ENCODE data around the gene TNFRSF25.

The TNFRSF25 gene

GRCh38 chr1:6501279-6501813 is 35.4 kb upstream of the TNFRSF25 start:
- no peak overlapping the region for H3K27ac ChIP-seq (ENCODE audit: low read depth, low read length, severe bottlenecking)
- H3K9me3 ChIP-seq (ENCODE audit: control insufficient read depth, low read length), result no peaks in the 10 kb centered on the region
- H3K36me3 ChIP-seq (ENCODE audit: control insufficient read depth, insufficient read depth, low read length), result no peaks in the 10 kb centered on the region
- WGBS, 2 experiments (ENCODE audit: insufficient coverage in 2 of 2), result 90 to 94% methylated on average over 9 to 10 of the region's 10 CpGs
- H3K4me3 ChIP-seq (ENCODE audit: extremely low read depth, insufficient read depth, low read length, poor library complexity, severe bottlenecking), result no peak overlapping the region
- H3K4me1 ChIP-seq (ENCODE audit: control insufficient read depth, insufficient read depth, low read length, poor library complexity, severe bottlenecking), result peaks cover 10% of the 10 kb centered on the region

- 90 to 91% methylated on average over 23 to 26 of the region's 27 CpGs for WGBS, 2 experiments (ENCODE audit: insufficient coverage in 2 of 2)
- no peaks in the 10 kb centered on the region for H3K36me3 ChIP-seq (ENCODE audit: control insufficient read depth, insufficient read depth, low read length)
- H3K27ac ChIP-seq (ENCODE audit: low read depth, low read length, severe bottlenecking), result no peak overlapping the region
- H3K9me3 ChIP-seq (ENCODE audit: control insufficient read depth, low read length), result no peaks in the 10 kb centered on the region
- H3K4me3 ChIP-seq (ENCODE audit: extremely low read depth, insufficient read depth, low read length, poor library complexity, severe bottlenecking), result no peak overlapping the region
- H3K4me1 ChIP-seq (ENCODE audit: control insufficient read depth, insufficient read depth, low read length, poor library complexity, severe bottlenecking), result peaks cover 15% of the 10 kb centered on the region
Measured at GRCh38 chr1:6500544-6501278, 34.7 kb upstream of the TNFRSF25 start.

- H3K4me3 ChIP-seq (ENCODE audit: extremely low read depth, insufficient read depth, low read length, poor library complexity, severe bottlenecking), result no peak overlapping the region
- no peaks in the 10 kb centered on the region for H3K9me3 ChIP-seq (ENCODE audit: control insufficient read depth, low read length)
- H3K27ac ChIP-seq (ENCODE audit: low read depth, low read length, severe bottlenecking), result no peak overlapping the region
- H3K4me1 ChIP-seq (ENCODE audit: control insufficient read depth, insufficient read depth, low read length, poor library complexity, severe bottlenecking), result peaks cover 15% of the 10 kb centered on the region
- 90 to 94% methylated on average over 4 of the region's 4 CpGs for WGBS, 2 experiments (ENCODE audit: insufficient coverage in 2 of 2)
- no peaks in the 10 kb centered on the region for H3K36me3 ChIP-seq (ENCODE audit: control insufficient read depth, insufficient read depth, low read length)
Measured at GRCh38 chr1:6499296-6499695, 33.3 kb upstream of the TNFRSF25 start.

GRCh38 chr1:6498576-6499111 is 32.7 kb upstream of the TNFRSF25 start:
- no peaks in the 10 kb centered on the region for H3K36me3 ChIP-seq (ENCODE audit: control insufficient read depth, insufficient read depth, low read length)
- H3K9me3 ChIP-seq (ENCODE audit: control insufficient read depth, low read length), result no peaks in the 10 kb centered on the region
- no peak overlapping the region for H3K27ac ChIP-seq (ENCODE audit: low read depth, low read length, severe bottlenecking)
- 86 to 89% methylated on average over 7 to 13 of the region's 13 CpGs for WGBS, 2 experiments (ENCODE audit: insufficient coverage in 2 of 2)
- H3K4me1 ChIP-seq (ENCODE audit: control insufficient read depth, insufficient read depth, low read length, poor library complexity, severe bottlenecking), result peaks cover 15% of the 10 kb centered on the region
- no peak overlapping the region for H3K4me3 ChIP-seq (ENCODE audit: extremely low read depth, insufficient read depth, low read length, poor library complexity, severe bottlenecking)

- no peak overlapping the region for H3K27ac ChIP-seq (ENCODE audit: low read depth, low read length, severe bottlenecking)
- no peaks in the 10 kb centered on the region for H3K9me3 ChIP-seq (ENCODE audit: control insufficient read depth, low read length)
- H3K4me1 ChIP-seq (ENCODE audit: control insufficient read depth, insufficient read depth, low read length, poor library complexity, severe bottlenecking), result peaks cover 15% of the 10 kb centered on the region
- 70 to 77% methylated on average over 9 of the region's 20 CpGs for WGBS, 2 experiments (ENCODE audit: insufficient coverage in 2 of 2)
- H3K36me3 ChIP-seq (ENCODE audit: control insufficient read depth, insufficient read depth, low read length), result no peaks in the 10 kb centered on the region
- H3K4me3 ChIP-seq (ENCODE audit: extremely low read depth, insufficient read depth, low read length, poor library complexity, severe bottlenecking), result peak overlapping the region; percentile 50
Measured at GRCh38 chr1:6497867-6498575, 32.0 kb upstream of the TNFRSF25 start.

- Histone ChIP-seq H3K9me3 (ENCODE audit: control insufficient read depth, low read length) (no peaks in the 10 kb centered on the region), H3K4me3 (ENCODE audit: extremely low read depth, insufficient read depth, low read length, poor library complexity, severe bottlenecking) (peak overlapping the region; percentile 60), H3K4me1 (ENCODE audit: control insufficient read depth, insufficient read depth, low read length, poor library complexity, severe bottlenecking) (peaks cover 15% of the 10 kb centered on the region), H3K27ac (ENCODE audit: low read depth, low read length, severe bottlenecking) (no peak overlapping the region), H3K36me3 (ENCODE audit: control insufficient read depth, insufficient read depth, low read length) (no peaks in the 10 kb centered on the region)
- 0 to 1% methylated on average over 27 to 41 of the region's 74 CpGs for WGBS, 2 experiments (ENCODE audit: insufficient coverage in 2 of 2)
Measured at GRCh38 chr1:6497215-6497866, 31.4 kb upstream of the TNFRSF25 start.

GRCh38 chr1:6496890-6497214 is 30.9 kb upstream of the TNFRSF25 start:
- Histone ChIP-seq H3K27ac (ENCODE audit: low read depth, low read length, severe bottlenecking) (no peak overlapping the region), H3K4me1 (ENCODE audit: control insufficient read depth, insufficient read depth, low read length, poor library complexity, severe bottlenecking) (peaks cover 19% of the 10 kb centered on the region), H3K9me3 (ENCODE audit: control insufficient read depth, low read length) (no peaks in the 10 kb centered on the region), H3K36me3 (ENCODE audit: control insufficient read depth, insufficient read depth, low read length) (no peaks in the 10 kb centered on the region), H3K4me3 (ENCODE audit: extremely low read depth, insufficient read depth, low read length, poor library complexity, severe bottlenecking) (peak overlapping the region; percentile 60)
- WGBS, 2 experiments (ENCODE audit: insufficient coverage in 2 of 2), result 2 to 3% methylated on average over 5 to 8 of the region's 21 CpGs

- Histone ChIP-seq H3K4me1 (ENCODE audit: control insufficient read depth, insufficient read depth, low read length, poor library complexity, severe bottlenecking) (peaks cover 22% of the 10 kb centered on the region), H3K9me3 (ENCODE audit: control insufficient read depth, low read length) (no peaks in the 10 kb centered on the region), H3K4me3 (ENCODE audit: extremely low read depth, insufficient read depth, low read length, poor library complexity, severe bottlenecking) (peak overlapping the region; percentile 60), H3K36me3 (ENCODE audit: control insufficient read depth, insufficient read depth, low read length) (no peaks in the 10 kb centered on the region), H3K27ac (ENCODE audit: low read depth, low read length, severe bottlenecking) (no peak overlapping the region)
- 30 to 43% methylated on average over 6 to 13 of the region's 13 CpGs for WGBS, 2 experiments (ENCODE audit: insufficient coverage in 2 of 2)
Measured at GRCh38 chr1:6496365-6496721, 30.4 kb upstream of the TNFRSF25 start.

- 83 to 88% methylated on average over 14 of the region's 14 CpGs for WGBS, 2 experiments (ENCODE audit: insufficient coverage in 2 of 2)
- H3K36me3 ChIP-seq (ENCODE audit: control insufficient read depth, insufficient read depth, low read length), result no peaks in the 10 kb centered on the region
- H3K4me1 ChIP-seq (ENCODE audit: control insufficient read depth, insufficient read depth, low read length, poor library complexity, severe bottlenecking), result peaks cover 22% of the 10 kb centered on the region
- no peak overlapping the region for H3K27ac ChIP-seq (ENCODE audit: low read depth, low read length, severe bottlenecking)
- no peaks in the 10 kb centered on the region for H3K9me3 ChIP-seq (ENCODE audit: control insufficient read depth, low read length)
- peak overlapping the region; percentile 60 for H3K4me3 ChIP-seq (ENCODE audit: extremely low read depth, insufficient read depth, low read length, poor library complexity, severe bottlenecking)
Measured at GRCh38 chr1:6495540-6496364, 29.8 kb upstream of the TNFRSF25 start.

- H3K4me3 ChIP-seq (ENCODE audit: extremely low read depth, insufficient read depth, low read length, poor library complexity, severe bottlenecking), result no peak overlapping the region
- no peak overlapping the region for H3K27ac ChIP-seq (ENCODE audit: low read depth, low read length, severe bottlenecking)
- H3K9me3 ChIP-seq (ENCODE audit: control insufficient read depth, low read length), result no peaks in the 10 kb centered on the region
- peaks cover 22% of the 10 kb centered on the region for H3K4me1 ChIP-seq (ENCODE audit: control insufficient read depth, insufficient read depth, low read length, poor library complexity, severe bottlenecking)
- H3K36me3 ChIP-seq (ENCODE audit: control insufficient read depth, insufficient read depth, low read length), result no peaks in the 10 kb centered on the region
- WGBS, 2 experiments (ENCODE audit: insufficient coverage in 2 of 2), result 81 to 83% methylated on average over 2 to 4 of the region's 13 CpGs
Measured at GRCh38 chr1:6495041-6495441, 29.1 kb upstream of the TNFRSF25 start.

Data from mesodermal cell (in vitro differentiated cells).